Hepatocyte (in vitro differentiated cells): ENCODE results near the gene SMC2. TPM values are rescaled to one million over a fixed set of nuclear protein-coding genes. Genes with fewer than 3 reads are reported as not detected.

Experiments used
- DNase-seq: peaks from one replicate; pipeline ENCODE4 v3.0.0-alpha.2; 2016; ENCODE audit warnings: low spot score
- H2AFZ ChIP-seq: fragments of 200-600 bp; sonication (generic); 2 replicates; pipeline ENCODE4 v1.6.0; 2016; ENCODE audit warnings: antibody characterized with exemption, mild to moderate bottlenecking
- H3K27ac ChIP-seq: fragments of 200-600 bp; sonication (generic); 2 replicates; pipeline ENCODE4 v1.5.1; 2016; ENCODE audit warnings: mild to moderate bottlenecking
- H3K27me3 ChIP-seq: fragments of 200-600 bp; sonication (generic); 2 replicates; pipeline ENCODE4 v1.6.1; 2016
- H3K36me3 ChIP-seq: fragments of 200-600 bp; sonication (generic); replicated peaks from 2 replicates; pipeline ENCODE4 v1.5.1; 2016; ENCODE audit warnings: low read depth; ENCODE audit not compliant: insufficient read depth
- H3K4me1 ChIP-seq: fragments of 200-600 bp; sonication (generic); 2 replicates; pipeline ENCODE4 v1.5.1; 2016; ENCODE audit warnings: mild to moderate bottlenecking, moderate library complexity; ENCODE audit not compliant: insufficient read depth
- H3K4me2 ChIP-seq: fragments of 200-600 bp; sonication (generic); 2 replicates; pipeline ENCODE4 v1.6.0; 2016
- H3K4me3 ChIP-seq: fragments of 200-600 bp; sonication (generic); 2 replicates; pipeline ENCODE4 v1.5.1; 2016; ENCODE audit warnings: mild to moderate bottlenecking
- H3K79me2 ChIP-seq: fragments of 200-600 bp; sonication (generic); 2 replicates; pipeline ENCODE4 v1.6.0; 2017; ENCODE audit warnings: mild to moderate bottlenecking
- H3K9me2 ChIP-seq: fragments of 200-600 bp; sonication (generic); replicated peaks from 2 replicates; pipeline ENCODE4 v1.6.0; 2017; ENCODE audit warnings: mild to moderate bottlenecking; ENCODE audit not compliant: insufficient read depth
- H3K9me3 ChIP-seq: fragments of 200-600 bp; sonication (generic); 2 replicates; pipeline ENCODE4 v1.5.1; 2016; ENCODE audit warnings: low read depth, mild to moderate bottlenecking
- H4K20me1 ChIP-seq: fragments of 200-600 bp; sonication (generic); 2 replicates; pipeline ENCODE4 v1.6.0; 2016; ENCODE audit warnings: mild to moderate bottlenecking; ENCODE audit not compliant: insufficient read depth, poor library complexity, severe bottlenecking
- CTCF ChIP-seq: fragments of 200-600 bp; sonication (generic); IDR thresholded peaks from 2 replicates; pipeline ENCODE4 v1.5.1; 2016; ENCODE audit warnings: antibody characterized with exemption, mild to moderate bottlenecking; ENCODE audit not compliant: poor library complexity
- EZH2 ChIP-seq: fragments of 200-600 bp; sonication (generic); IDR thresholded peaks from 2 replicates; pipeline ENCODE4 v1.6.1; 2016; ENCODE audit warnings: antibody characterized with exemption, mild to moderate bottlenecking, borderline replicate concordance
- EZH2phosphoT487 ChIP-seq: fragments of 200-600 bp; sonication (generic); IDR thresholded peaks from one replicate; pipeline ENCODE4 v1.6.1; 2018; ENCODE audit warnings: antibody characterized with exemption, mild to moderate bottlenecking, low read depth, moderate library complexity; ENCODE audit not compliant: unreplicated experiment, severe bottlenecking
- WGBS: methylation state at CpG from one replicate; pipeline ENCODE4 v1.1.6; 2016; ENCODE audit warnings: low lambda C conversion rate; ENCODE audit errors: missing lambda C conversion rate; 5-methylcytosine and 5-hydroxymethylcytosine counted together
- polyA plus RNA-seq: library from polyadenylated mRNA; unstranded; fragments of >200 nt; fragmentation: Nextera tagmentation; extraction: Ambion mirVana; gene quantifications from 2 replicates; pipeline ENCODE4 v1.2.1, GENCODE V29; 2016
- total RNA-seq: library from RNA; depleted of rRNA; stranded (reverse); fragments of >200 nt; gene quantifications from 2 replicates; pipeline ENCODE4 v1.2.3, GENCODE V29; 2014

SMC2 gene
- total and polyA plus RNA-seq, 2 experiments from 2014 or later, result 11.5 to 11.8 TPM

GRCh38 chr9:104074876-104075275, 19.2 kb upstream of the SMC2 start:
- H3K4me2 ChIP-seq, result no peak overlapping the region

GRCh38 chr9:104075801-104076753, 18.0 kb upstream of the SMC2 start:
- WGBS, result 100% methylated on average over 2 of the region's 2 CpGs
- Histone ChIP-seq H3K9me2 (no peaks in the 10 kb centered on the region), H3K36me3 (no peaks in the 10 kb centered on the region), H3K9me3 (peaks cover 4% of the 10 kb centered on the region), H3K4me1 (peaks cover 2% of the 10 kb centered on the region), H3K79me2 (no peaks in the 10 kb centered on the region), H3K27ac (no peak overlapping the region), H2AFZ (no peak overlapping the region), H3K4me3 (no peak overlapping the region), H3K4me2 (no peak overlapping the region), H3K27me3 (no peaks in the 10 kb centered on the region), H4K20me1 (no peaks in the 10 kb centered on the region)
- TF ChIP-seq CTCF, result no peak
- TF ChIP-seq EZH2phosphoT487, result no peak
- no peak for TF ChIP-seq EZH2
- DNase-seq, result peak; percentile 10

More at GRCh38 chr9:104074876-104075275, 19.2 kb upstream of the SMC2 start:
- WGBS, result 29% methylated on average over 2 of the region's 2 CpGs
- no peaks in the 10 kb centered on the region for H3K9me3 ChIP-seq
- no peaks in the 10 kb centered on the region for H3K36me3 ChIP-seq
- TF ChIP-seq EZH2, result no peak
- no peak for TF ChIP-seq CTCF
- TF ChIP-seq EZH2phosphoT487, result no peak
- H2AFZ ChIP-seq, result no peak overlapping the region
- DNase-seq, result peak; percentile 12
- no peak overlapping the region for H3K27ac ChIP-seq
- no peaks in the 10 kb centered on the region for H4K20me1 ChIP-seq
- no peaks in the 10 kb centered on the region for H3K79me2 ChIP-seq
- H3K4me1 ChIP-seq, result peaks cover 2% of the 10 kb centered on the region
- H3K4me3 ChIP-seq, result no peak overlapping the region
- H3K9me2 ChIP-seq, result no peaks in the 10 kb centered on the region
- no peaks in the 10 kb centered on the region for H3K27me3 ChIP-seq

- no peak for DNase-seq
- no peak overlapping the region for H3K4me2 ChIP-seq
These were observed 15.5 kb upstream of the SMC2 start for GRCh38 chr9:104078596-104078995.

More at GRCh38 chr9:104078596-104078995, 15.5 kb upstream of the SMC2 start:
- no peaks in the 10 kb centered on the region for H3K36me3 ChIP-seq
- no peak overlapping the region for H3K4me3 ChIP-seq
- no peak overlapping the region for H2AFZ ChIP-seq
- no peaks in the 10 kb centered on the region for H3K9me2 ChIP-seq
- H4K20me1 ChIP-seq, result no peaks in the 10 kb centered on the region
- H3K27me3 ChIP-seq, result no peaks in the 10 kb centered on the region
- no peak overlapping the region for H3K27ac ChIP-seq
- TF ChIP-seq CTCF (no peak), EZH2 (no peak), EZH2phosphoT487 (no peak)
- H3K79me2 ChIP-seq, result no peaks in the 10 kb centered on the region
- peaks cover 2% of the 10 kb centered on the region for H3K4me1 ChIP-seq
- H3K9me3 ChIP-seq, result peaks cover 4% of the 10 kb centered on the region
